HepG2 (cell line): ENCODE measurements around the gene ESRP2. TPM values are rescaled to one million over a fixed set of nuclear protein-coding genes. Genes with fewer than 3 reads are reported as not detected.
A peak's percentile ranks its signal among the peaks of the same experiment; 100 is the strongest.

Experiments
- CCAR2 ChIP-seq: fragments of 200-400 bp; formaldehyde crosslinking; optimal IDR thresholded peaks from 2 replicates; pipeline ENCODE3; 2018; ENCODE audit warnings: low read depth, mild to moderate bottlenecking, low read length, moderate library complexity
- ETV6 ChIP-seq: sonication (generic); formaldehyde crosslinking; conservative IDR thresholded peaks from 2 replicates; pipeline ENCODE4 v1.4.0; 2020; ENCODE audit warnings: missing genetic modification reagents
- HOXA5 ChIP-seq: sonication (generic); formaldehyde crosslinking; IDR thresholded peaks from 2 replicates; pipeline ENCODE4 v1.4.0; 2020; ENCODE audit warnings: missing genetic modification reagents
- KDM3A ChIP-seq: IDR thresholded peaks from 2 replicates; pipeline ENCODE4 v1.6.1; 2018; ENCODE audit warnings: low read depth, missing compliant biosample characterization
- NCOR1 ChIP-seq: fragments of 200-600 bp; sonication (generic); IDR thresholded peaks from 2 replicates; pipeline ENCODE4 v1.7.0; 2017; ENCODE audit warnings: antibody characterized with exemption, low read length, borderline replicate concordance
- POLR2G ChIP-seq: fragments of 200-400 bp; formaldehyde crosslinking; IDR thresholded peaks from 2 replicates; pipeline ENCODE4 v1.6.1; 2018; ENCODE audit warnings: mild to moderate bottlenecking, low read depth, low read length, moderate library complexity
- SMC3 ChIP-seq: IDR thresholded peaks from 2 replicates; pipeline ENCODE4 v1.6.1; 2011; ENCODE audit warnings: low read length, improper control_type of control experiment
- SOX13 ChIP-seq, 3 experiments: fragments of 450-650 bp in 1 of 3; sonication (generic) in 1 of 3; formaldehyde crosslinking in 1 of 3; IDR thresholded peaks in 2 of 3; conservative IDR thresholded peaks in 1 of 3; 2 replicates each; pipeline versions ENCODE4 v1.5.0 to v1.6.1; 2016 to 2020; ENCODE audit warnings: antibody characterized with exemption in 1 of 3, mild to moderate bottlenecking in 1 of 3, missing compliant biosample characterization in 1 of 3, missing genetic modification reagents in 1 of 3, moderate library complexity in 1 of 3
- SP2 ChIP-seq: sonication (generic); formaldehyde crosslinking; IDR thresholded peaks from 2 replicates; pipeline ENCODE4 v1.5.1; 2020; ENCODE audit warnings: mild to moderate bottlenecking, missing genetic modification reagents
- ZBTB7A ChIP-seq: sonication (generic); formaldehyde crosslinking; IDR thresholded peaks from 2 replicates; pipeline ENCODE4 v1.8.0; 2022; ENCODE audit warnings: mild to moderate bottlenecking, missing genetic modification reagents
- ZMYM3 ChIP-seq: sonication (generic); formaldehyde crosslinking; IDR thresholded peaks from 2 replicates; pipeline ENCODE4 v1.5.1; 2020; ENCODE audit warnings: mild to moderate bottlenecking, missing genetic modification reagents
- ZNF124 ChIP-seq: sonication (generic); formaldehyde crosslinking; IDR thresholded peaks from 2 replicates; pipeline ENCODE4 v1.4.0; 2020; ENCODE audit warnings: missing genetic modification reagents
- ZNF264 ChIP-seq: sonication (generic); formaldehyde crosslinking; IDR thresholded peaks from 2 replicates; pipeline ENCODE4 v1.4.0; 2020; ENCODE audit warnings: missing genetic modification reagents
- ZNF382 ChIP-seq: sonication (generic); formaldehyde crosslinking; IDR thresholded peaks from 2 replicates; pipeline ENCODE4 v1.5.0; 2020; ENCODE audit warnings: missing genetic modification reagents, mild to moderate bottlenecking, borderline replicate concordance
- ZNF468 ChIP-seq: sonication (generic); formaldehyde crosslinking; IDR thresholded peaks from 2 replicates; pipeline ENCODE4 v1.8.0; 2022; ENCODE audit warnings: mild to moderate bottlenecking, moderate library complexity, missing genetic modification reagents
- ZNF672 ChIP-seq: sonication (generic); formaldehyde crosslinking; IDR thresholded peaks from 2 replicates; pipeline ENCODE4 v1.8.1; 2022; ENCODE audit warnings: missing genetic modification reagents
- ZNF7 ChIP-seq: IDR thresholded peaks from 2 replicates; pipeline ENCODE4 v1.6.1; 2016; ENCODE audit warnings: missing biosample characterization, missing genetic modification reagents
- polyA plus RNA-seq, 8 experiments: library from polyadenylated mRNA; depleted of rRNA in 3 of 8; stranded (reverse) in 7 of 8; unstranded in 1 of 8; fragments of >200 nt; fragmentation: Illumina TruSeq in 4 of 8; extraction: Trizol in 4 of 8; gene quantifications; 2 replicates each; pipeline versions ENCODE4 v1.2.1 to v1.2.3, GENCODE V29; 2011 to 2016; ENCODE audit warnings: low read depth in 4 of 8, missing spikeins in 1 of 8, mixed read lengths in 1 of 8; ENCODE audit not compliant: insufficient read depth in 1 of 8
- total RNA-seq, 5 experiments: library from RNA; depleted of rRNA; stranded (reverse); fragments of >200 nt; fragmentation: Illumina TruSeq; extraction: Trizol; gene quantifications; 2 replicates each; pipeline ENCODE4 v1.2.3, GENCODE V29; 2016; ENCODE audit warnings: low read depth in 1 of 5
- TF ChIP-seq, protein P1 (sequence below): sonication (generic); formaldehyde crosslinking; IDR thresholded peaks from 2 replicates; pipeline ENCODE4 v1.4.0; 2020; ENCODE audit warnings: missing genetic modification reagents
- TF ChIP-seq, protein P2 (sequence below): sonication (generic); formaldehyde crosslinking; IDR thresholded peaks from 2 replicates; pipeline ENCODE4 v1.5.0; 2020; ENCODE audit warnings: missing genetic modification reagents, mild to moderate bottlenecking, borderline replicate concordance
- TF ChIP-seq, protein P3 (sequence below): sonication (generic); formaldehyde crosslinking; IDR thresholded peaks from 2 replicates; pipeline ENCODE4 v1.8.0; 2022; ENCODE audit warnings: mild to moderate bottlenecking, missing genetic modification reagents, borderline replicate concordance
- TF ChIP-seq, protein P4 (sequence below): sonication (generic); formaldehyde crosslinking; IDR thresholded peaks from 2 replicates; pipeline ENCODE4 v1.8.1; 2023; ENCODE audit warnings: missing genetic modification reagents, mild to moderate bottlenecking, borderline replicate concordance
- TF ChIP-seq, protein P5 (sequence below): sonication (generic); formaldehyde crosslinking; IDR thresholded peaks from 2 replicates; pipeline ENCODE4 v1.4.0; 2020; ENCODE audit warnings: missing genetic modification reagents

ESRP2 gene
- total and polyA plus RNA-seq, 2 of the 13 experiments (the other 11 are each of a cell fraction or from before 2014, with no cell fraction given): 21.1 to 32.4 TPM

DNA sequence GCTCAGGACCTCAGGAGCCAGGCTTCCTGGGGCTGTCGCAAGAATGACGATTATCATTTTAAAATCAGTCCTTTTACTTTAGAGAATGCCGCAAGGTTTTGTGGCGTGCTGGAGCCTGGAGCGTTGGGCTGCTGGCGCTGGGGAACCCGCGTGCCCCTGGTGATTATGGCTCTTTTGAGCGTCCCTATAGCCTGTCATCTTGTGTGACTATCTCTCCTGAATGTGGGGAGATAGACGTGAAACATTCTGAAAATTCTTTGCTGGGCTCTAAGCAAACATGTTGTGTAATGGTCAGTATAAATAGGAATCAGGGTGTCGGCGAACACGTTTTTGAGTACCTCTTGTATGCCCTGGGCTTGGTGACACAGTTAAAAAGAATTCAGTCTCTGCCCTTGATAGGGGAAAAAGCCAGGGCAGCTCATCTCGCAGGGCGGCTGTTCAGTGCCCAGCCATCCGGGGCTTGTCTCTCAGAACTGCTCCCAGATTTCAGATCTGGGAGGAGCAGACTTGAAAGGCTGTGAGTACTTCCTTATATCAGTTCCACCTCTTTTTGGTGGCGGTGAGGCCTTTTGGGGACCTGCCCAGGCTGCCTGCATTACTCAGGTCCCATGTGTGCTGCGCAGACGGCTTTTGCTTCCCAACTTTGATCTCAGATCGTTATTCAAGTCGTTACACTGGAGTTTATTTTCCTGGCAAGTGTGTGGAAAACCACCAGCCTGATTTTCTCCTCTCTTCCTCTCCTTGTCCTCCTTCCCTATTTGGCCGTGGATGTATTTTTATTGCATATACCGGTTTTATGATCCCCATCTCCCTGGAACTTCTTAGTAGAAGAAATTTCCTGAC is 29.4 kb upstream of the ESRP2 start (continued):
- TF ChIP-seq, protein P1, sequence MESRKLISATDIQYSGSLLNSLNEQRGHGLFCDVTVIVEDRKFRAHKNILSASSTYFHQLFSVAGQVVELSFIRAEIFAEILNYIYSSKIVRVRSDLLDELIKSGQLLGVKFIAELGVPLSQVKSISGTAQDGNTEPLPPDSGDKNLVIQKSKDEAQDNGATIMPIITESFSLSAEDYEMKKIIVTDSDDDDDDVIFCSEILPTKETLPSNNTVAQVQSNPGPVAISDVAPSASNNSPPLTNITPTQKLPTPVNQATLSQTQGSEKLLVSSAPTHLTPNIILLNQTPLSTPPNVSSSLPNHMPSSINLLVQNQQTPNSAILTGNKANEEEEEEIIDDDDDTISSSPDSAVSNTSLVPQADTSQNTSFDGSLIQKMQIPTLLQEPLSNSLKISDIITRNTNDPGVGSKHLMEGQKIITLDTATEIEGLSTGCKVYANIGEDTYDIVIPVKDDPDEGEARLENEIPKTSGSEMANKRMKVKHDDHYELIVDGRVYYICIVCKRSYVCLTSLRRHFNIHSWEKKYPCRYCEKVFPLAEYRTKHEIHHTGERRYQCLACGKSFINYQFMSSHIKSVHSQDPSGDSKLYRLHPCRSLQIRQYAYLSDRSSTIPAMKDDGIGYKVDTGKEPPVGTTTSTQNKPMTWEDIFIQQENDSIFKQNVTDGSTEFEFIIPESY (CRISPR knock-in tag): no peak
- TF ChIP-seq SP2 (no peak), SMC3 (peak; percentile 21; the same call in 1 of the 2 replicates), ZNF264 (peak; percentile 80), ETV6 (CRISPR knock-in tag) (0 out of 2 replicates have a peak, but pooled peaks have one; percentile 17), SOX13 (IDR thresholded peaks at IDR 0.05) (peak; percentile 74), SOX13 (CRISPR knock-in tag; conservative IDR thresholded peaks at IDR 0.05 in 1 of 2, IDR thresholded peaks at IDR 0.05 in 1 of 2) (peak in 1 of 2 experiments; percentile 93; a peak in 2 of 4 replicates), ZNF7 (peak; percentile 40; the same call in 1 of the 2 replicates), ZNF124 (peak; percentile 24; the same call in 1 of the 2 replicates), ZNF382 (CRISPR knock-in tag) (no peak), POLR2G (peak; percentile 77), ZMYM3 (no peak), KDM3A (CRISPR knock-in tag) (no peak), HOXA5 (CRISPR knock-in tag) (no peak; the same call in 1 of the 2 replicates), ZNF672 (no peak), ZNF468 (CRISPR knock-in tag) (no peak), CCAR2 (no peak), NCOR1 (peak; percentile 38; the same call in 1 of the 2 replicates), ZBTB7A (CRISPR knock-in tag) (no peak)
- TF ChIP-seq, protein P2, sequence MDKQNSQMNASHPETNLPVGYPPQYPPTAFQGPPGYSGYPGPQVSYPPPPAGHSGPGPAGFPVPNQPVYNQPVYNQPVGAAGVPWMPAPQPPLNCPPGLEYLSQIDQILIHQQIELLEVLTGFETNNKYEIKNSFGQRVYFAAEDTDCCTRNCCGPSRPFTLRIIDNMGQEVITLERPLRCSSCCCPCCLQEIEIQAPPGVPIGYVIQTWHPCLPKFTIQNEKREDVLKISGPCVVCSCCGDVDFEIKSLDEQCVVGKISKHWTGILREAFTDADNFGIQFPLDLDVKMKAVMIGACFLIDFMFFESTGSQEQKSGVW (CRISPR knock-in tag): no peak
- TF ChIP-seq, protein P3, sequence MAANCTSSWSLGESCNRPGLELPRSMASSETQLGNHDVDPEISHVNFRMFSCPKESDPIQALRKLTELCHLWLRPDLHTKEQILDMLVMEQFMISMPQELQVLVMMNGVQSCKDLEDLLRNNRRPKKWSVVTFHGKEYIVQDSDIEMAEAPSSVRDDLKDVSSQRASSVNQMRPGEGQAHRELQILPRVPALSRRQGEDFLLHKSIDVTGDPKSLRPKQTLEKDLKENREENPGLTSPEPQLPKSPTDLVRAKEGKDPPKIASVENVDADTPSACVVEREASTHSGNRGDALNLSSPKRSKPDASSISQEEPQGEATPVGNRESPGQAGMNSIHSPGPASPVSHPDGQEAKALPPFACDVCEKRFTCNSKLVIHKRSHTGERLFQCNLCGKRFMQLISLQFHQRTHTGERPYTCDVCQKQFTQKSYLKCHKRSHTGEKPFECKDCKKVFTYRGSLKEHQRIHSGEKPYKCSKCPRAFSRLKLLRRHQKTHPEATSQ: no peak
- TF ChIP-seq, protein P4, sequence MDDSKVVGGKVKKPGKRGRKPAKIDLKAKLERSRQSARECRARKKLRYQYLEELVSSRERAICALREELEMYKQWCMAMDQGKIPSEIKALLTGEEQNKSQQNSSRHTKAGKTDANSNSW: no peak
- TF ChIP-seq, protein P5, sequence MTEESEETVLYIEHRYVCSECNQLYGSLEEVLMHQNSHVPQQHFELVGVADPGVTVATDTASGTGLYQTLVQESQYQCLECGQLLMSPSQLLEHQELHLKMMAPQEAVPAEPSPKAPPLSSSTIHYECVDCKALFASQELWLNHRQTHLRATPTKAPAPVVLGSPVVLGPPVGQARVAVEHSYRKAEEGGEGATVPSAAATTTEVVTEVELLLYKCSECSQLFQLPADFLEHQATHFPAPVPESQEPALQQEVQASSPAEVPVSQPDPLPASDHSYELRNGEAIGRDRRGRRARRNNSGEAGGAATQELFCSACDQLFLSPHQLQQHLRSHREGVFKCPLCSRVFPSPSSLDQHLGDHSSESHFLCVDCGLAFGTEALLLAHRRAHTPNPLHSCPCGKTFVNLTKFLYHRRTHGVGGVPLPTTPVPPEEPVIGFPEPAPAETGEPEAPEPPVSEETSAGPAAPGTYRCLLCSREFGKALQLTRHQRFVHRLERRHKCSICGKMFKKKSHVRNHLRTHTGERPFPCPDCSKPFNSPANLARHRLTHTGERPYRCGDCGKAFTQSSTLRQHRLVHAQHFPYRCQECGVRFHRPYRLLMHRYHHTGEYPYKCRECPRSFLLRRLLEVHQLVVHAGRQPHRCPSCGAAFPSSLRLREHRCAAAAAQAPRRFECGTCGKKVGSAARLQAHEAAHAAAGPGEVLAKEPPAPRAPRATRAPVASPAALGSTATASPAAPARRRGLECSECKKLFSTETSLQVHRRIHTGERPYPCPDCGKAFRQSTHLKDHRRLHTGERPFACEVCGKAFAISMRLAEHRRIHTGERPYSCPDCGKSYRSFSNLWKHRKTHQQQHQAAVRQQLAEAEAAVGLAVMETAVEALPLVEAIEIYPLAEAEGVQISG: no peak; the same call in 1 of the 2 replicates
